KG1 (cell line): Measurements from ENCODE around the gene SLC19A1.

Experiments used
- DNase-seq: peaks from one replicate; lab custom pipeline; 2025; lab: John Stamatoyannopoulos, UW

SLC19A1 gene

DNA sequence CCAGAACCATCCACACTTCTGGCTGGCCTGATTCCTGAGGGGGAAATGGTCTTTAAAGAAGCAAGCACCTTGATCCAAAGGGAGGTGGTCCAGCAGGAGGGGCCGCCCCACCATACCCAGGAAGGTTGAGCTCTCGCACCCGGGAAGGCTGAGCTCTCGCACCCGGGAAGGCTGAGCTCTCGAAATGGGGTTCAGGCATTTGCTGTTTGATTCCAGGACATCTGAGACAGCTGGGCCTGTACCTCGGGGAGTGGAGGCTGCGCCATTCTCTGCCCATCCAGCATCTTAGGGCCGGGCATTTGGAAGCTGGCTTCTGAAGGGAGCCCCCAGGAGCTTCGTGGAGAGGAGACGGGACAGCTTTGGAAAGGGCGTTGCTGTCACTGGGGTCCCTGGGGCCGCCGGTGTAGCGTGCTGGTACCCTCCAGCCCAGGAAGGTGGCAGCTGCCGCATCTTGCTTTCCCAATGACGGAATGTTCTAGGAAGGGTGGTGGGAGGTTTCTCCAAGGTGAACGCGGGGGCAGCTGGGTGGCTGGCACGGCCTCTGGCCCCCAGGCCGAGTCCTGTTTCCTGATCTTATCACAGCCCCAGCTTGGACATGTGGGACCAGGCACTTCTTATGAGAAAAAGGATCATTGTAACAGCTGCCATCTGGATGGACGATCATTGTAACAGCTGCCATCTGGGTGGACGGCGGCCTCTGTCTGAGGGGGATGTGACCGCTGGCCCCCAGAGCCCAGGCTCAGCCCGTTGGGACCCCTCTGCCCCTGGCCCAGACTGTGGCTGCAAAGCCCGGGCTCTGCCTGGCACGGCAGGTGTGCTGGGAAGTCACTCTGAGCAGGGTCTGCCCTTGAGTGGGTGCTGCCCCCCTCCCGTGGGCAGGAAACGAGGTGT lies 75.7 kb downstream of the SLC19A1 start:
- no peak for DNase-seq

DNA sequence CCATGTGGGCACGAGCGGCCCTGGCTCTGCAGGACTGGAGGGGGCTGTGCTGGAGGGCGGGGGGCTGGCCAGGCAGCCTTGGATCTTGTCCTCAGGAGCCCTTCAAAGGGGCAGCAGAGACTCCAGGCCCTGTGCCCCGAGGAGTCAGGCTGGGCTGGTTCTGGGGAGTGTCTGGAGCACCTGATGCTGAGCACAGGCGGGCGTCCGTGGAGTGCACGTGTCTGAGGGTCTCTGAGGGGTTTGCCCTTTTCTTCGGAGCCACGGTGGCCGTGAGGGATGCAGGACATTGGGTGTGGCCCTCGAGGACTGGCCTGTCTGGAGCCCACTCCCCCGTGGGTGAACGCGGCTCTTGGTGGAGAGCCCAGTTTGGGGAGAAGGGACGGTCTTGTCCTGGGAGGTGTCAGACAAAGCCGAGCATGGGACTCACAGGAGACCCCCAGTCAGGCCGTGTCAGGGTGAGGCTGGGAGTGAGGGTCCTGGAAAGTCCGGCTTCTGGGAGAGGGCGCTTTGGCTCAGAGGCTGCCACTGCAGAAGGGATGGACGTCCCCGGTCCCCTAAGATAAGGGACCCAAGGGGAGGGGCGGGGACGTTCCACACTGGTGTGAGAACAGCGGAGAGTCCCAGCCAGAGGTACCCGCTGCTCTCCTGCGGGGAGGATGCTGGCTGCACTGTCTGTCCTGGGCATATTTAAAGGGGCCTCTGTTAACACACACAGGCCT lies 76.5 kb downstream of the SLC19A1 start:
- no peak for DNase-seq

- DNase-seq: no peak
Measured at GRCh38 chr21:45465105-45465504, 77.1 kb downstream of the SLC19A1 start.

GRCh38 chr21:45464309-45464708 lies 77.9 kb downstream of the SLC19A1 start:
- no peak for DNase-seq

DNA sequence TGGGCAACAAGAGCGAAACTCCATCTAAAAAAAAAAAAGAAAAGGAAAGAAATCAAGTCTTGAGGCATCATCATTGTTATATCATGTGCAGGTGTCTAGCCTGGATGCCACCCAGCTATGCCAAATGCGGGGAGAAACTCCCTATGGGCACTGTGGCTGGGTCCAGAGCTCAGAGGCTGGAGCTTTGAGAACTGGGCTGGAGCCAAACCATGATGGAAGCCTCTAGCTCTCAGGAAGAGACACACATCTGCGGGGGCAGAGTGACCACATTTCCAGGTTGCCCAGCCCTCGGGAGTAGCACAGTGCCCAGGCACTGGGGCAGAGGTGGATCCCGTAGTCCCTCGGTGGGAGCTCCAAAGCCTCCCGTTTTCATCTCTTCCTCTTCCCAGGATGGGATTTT lies 78.4 kb downstream of the SLC19A1 start:
- no peak for DNase-seq

GRCh38 chr21:45461806-45462341 lies 80.4 kb downstream of the SLC19A1 start:
- DNase-seq: no peak

DNA sequence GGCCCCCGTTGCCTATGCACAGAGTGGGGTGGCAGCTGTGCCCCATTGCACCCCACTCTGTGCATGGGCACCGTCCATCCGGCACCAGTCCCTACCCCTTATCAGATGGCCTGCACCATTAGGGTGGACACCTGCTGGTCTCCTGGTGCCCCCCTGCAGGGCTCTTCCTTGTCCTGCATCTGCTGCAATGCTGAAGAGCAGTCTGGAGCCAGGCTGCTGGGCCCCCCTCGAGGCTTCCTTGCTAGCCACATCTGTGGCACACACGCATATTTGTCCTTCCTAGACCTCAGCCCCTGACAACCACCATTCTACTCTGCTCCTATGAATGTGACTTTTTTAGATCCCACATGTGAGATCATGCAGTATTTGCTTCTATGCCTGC lies 80.9 kb downstream of the SLC19A1 start:
- DNase-seq: no peak

DNA sequence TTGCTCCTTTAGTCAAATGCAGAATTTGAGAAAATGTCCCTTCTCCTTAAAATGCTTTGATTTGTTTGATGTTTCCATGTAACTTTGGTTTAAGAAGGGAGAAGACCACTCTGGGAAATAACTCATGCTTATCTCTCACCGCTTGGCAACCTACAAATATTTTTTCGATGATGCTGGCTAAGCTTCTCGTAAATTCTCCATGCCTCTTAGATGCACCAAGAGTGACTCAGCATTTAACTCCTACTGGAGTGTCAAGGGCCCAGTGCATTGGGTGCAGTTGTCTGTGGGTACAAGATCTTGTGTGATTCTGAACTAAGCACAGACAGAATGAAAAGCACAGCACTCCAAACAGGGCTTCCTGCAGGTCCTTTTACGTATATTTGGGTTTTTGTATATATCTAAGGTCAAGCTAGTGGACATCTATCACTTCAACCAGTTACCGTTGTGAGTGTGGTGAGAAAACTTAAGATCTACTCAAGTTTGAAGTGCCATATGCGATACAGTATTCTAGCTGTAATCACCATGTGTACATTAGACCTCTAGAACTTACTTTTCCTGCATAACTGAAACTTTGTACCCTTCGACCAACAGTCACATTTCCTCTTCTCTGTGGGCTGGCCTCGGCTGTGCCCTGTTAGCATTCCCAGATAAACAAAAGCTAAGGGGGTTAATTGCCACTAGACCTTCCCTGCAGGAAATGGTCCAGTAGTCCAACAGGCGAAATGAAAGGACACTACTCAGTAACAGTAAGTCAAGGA lies 81.5 kb downstream of the SLC19A1 start:
- DNase-seq: no peak

GRCh38 chr21:45460011-45460565 lies 82.2 kb downstream of the SLC19A1 start:
- no peak for DNase-seq

DNA sequence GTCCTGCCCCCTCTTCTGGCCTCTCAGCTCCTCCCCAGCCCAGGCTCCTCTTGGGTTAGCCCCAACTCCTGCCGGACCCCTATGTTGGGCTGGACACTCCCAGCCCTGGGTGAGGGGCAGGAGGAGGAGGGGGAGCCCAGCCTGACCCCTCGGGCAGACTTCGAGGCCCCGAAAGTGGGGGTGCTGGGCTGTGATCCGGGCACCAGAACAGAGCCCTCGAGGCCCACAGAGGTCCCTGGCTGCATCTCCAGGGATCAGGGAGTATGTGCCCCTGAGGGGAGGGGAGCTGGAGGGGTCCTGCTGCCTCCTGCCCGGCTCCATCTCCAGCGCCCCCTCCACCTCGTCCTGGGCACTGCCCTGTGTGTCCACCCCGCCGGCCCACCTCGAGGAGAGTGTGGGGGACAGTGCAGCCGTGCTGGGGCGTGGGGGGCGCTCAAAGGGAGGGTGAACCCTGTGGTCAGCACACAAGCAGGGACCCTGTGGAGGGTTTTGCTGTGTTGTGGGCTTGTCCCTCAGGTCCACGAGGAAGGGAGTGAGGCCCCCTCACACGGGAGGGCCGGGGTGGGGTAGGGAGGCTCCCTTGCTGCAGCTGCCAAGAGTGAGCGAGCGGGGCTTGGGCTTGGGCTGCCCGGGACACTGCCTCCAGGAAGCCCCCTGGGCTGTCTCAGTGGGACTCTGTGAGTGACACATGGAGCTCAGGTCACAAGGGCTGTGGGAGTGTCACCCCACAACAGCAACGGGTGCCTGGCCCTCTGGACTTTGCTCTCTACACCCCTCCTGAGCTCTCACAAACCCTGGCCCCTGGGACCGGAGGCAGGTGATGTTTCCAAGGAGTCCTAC lies 82.8 kb downstream of the SLC19A1 start:
- no peak for DNase-seq

DNA sequence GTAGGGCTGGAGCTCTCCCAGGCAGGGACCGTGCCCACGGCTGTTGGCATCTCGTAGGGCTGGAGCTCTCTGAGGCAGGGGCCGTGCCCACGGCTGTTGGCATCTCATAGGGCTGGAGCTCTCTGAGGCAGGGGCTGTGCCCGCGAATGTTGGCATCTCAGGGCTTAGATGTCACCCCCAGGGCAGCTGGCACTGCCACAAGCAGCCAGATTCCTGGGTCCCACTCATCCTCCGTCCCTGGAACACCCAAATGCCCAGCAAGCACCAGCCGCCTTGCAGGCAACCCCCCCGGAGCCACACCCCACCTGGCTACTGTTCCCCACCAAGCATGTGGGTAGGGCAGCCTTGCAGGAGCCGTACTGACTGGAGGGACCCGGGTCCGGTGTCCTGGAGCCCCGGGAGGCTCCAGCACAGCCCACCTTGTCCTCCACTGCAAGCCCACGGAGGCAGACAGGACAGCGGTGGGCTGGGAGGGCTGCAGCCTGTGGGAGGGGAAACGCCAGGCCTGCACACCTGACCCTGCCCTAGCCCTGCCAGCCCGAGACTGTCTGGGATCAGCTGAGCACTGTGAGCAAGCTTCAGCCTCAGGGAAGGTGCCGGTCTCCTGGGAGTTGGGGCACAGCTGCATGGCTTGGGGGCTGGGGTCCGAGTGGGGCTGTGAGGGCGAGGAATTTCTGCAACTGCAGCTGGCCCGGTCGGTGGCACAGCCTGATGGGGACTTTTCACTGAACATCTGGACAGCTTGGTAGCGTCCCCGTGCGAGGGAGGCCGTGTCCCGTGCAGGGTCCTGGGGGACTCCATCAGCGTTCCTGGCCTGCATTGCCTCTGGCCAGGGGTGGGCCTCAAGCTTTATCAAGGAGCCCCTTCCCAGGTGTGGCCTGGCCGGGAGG lies 83.7 kb downstream of the SLC19A1 start:
- DNase-seq: no peak

DNA sequence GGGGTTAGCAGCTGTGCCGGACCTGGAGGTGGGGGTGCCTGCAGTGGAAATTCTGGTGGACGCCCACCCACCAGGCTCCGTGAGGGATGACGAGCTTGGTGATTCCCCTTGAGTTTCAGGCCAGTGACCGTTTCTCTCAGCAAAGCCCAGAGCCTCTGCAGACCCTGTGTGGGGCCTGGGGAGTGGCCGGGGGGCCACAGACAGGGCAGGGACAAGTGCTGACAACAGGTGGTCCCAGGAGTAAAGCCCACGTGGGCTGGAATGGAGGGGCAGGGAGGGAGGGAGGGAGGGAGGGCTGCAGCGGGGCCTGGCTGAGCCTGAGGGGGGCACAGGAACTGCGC lies 84.4 kb downstream of the SLC19A1 start:
- DNase-seq: no peak

- no peak for DNase-seq
Measured at GRCh38 chr21:45457161-45457831, 84.9 kb downstream of the SLC19A1 start.

GRCh38 chr21:45456584-45457160 lies 85.6 kb downstream of the SLC19A1 start:
- no peak for DNase-seq

DNA sequence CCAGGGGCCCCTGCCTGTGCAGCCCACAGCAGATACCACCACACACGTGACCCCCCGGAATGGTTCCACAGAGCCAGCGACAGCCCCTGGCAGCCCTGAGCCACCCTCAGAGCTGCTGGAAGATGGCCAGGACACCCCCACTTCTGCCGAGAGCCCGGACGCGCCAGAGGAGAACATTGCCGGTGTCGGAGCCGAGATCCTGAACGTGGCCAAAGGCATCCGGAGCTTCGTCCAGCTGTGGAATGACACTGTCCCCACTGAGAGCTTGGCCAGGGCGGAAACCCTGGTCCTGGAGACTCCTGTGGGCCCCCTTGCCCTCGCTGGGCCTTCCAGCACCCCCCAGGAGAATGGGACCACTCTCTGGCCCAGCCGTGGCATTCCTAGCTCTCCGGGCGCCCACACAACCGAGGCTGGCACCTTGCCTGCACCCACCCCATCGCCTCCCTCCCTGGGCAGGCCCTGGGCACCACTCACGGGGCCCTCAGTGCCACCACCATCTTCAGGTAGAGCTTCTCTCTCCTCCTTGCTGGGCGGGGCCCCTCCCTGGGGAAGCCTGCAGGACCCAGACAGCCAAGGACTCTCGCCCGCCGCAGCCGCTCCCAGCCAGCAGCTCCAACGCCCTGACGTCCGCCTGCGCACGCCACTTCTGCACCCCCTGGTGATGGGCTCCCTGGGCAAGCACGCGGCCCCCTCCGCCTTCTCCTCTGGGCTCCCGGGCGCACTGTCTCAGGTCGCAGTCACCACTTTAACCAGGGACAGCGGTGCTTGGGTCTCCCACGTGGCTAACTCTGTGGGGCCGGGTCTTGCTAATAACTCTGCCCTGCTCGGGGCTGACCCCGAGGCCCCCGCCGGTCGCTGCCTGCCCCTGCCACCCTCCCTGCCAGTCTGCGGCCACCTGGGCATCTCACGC lies 86.3 kb downstream of the SLC19A1 start:
- no peak for DNase-seq

GRCh38 chr21:45454926-45455673 lies 87.1 kb downstream of the SLC19A1 start:
- no peak for DNase-seq
